H1 (cell line): ENCODE results near the gene HLA-DMB. TPM values are rescaled to one million over a fixed set of nuclear protein-coding genes. Genes with fewer than 3 reads are reported as not detected.

Experiments used
- CTCF ChIA-PET: fragments of 300-600 bp; sonication (Branson Sonifier 250); formaldehyde crosslinking; loops from one replicate; lab custom pipeline; 2021; ENCODE audit not compliant: partially characterized antibody; lab: Charles Lee
- POLR2A ChIA-PET: fragments of 300-600 bp; sonication (Branson Sonifier 250); formaldehyde crosslinking; loops from one replicate; lab custom pipeline; 2021; ENCODE audit warnings: inconsistent platforms; ENCODE audit not compliant: partially characterized antibody; lab: Charles Lee
- DNase-seq, 2 experiments: peaks; one replicate each; pipeline versions ENCODE4 v3.0.0 to v3.0.0-alpha.2; 2010 to 2022; ENCODE audit warnings: low spot score in 2 of 2, low read depth in 1 of 2, mixed read lengths in 1 of 2
- FAIRE-seq: peaks from 2 replicates; lab custom pipeline; 2011; peaks lifted over from hg19 to GRCh38; lab: Jason Lieb, UNC
- H2AFZ ChIP-seq: 2 replicates; pipeline ENCODE4 v1.8.1; 2012; ENCODE audit warnings: low read length, inconsistent platforms
- H2AK5ac ChIP-seq: 2 replicates; pipeline ENCODE4 v1.6.1; 2013; ENCODE audit warnings: low read depth, low read length
- H2BK120ac ChIP-seq: replicated peaks from 2 replicates; pipeline ENCODE3; 2013; ENCODE audit warnings: low read depth, low read length, inconsistent platforms
- H2BK12ac ChIP-seq: 2 replicates; pipeline ENCODE4 v1.6.1; 2013; ENCODE audit warnings: low read depth, low read length
- H2BK15ac ChIP-seq: 2 replicates; pipeline ENCODE4 v1.6.1; 2013; ENCODE audit warnings: low read length
- H2BK20ac ChIP-seq: 2 replicates; pipeline ENCODE4 v1.6.1; 2013; ENCODE audit warnings: low read length
- H2BK5ac ChIP-seq: 2 replicates; pipeline ENCODE4 v1.6.1; 2013; ENCODE audit warnings: low read depth, low read length
- H3K14ac ChIP-seq: 2 replicates; pipeline ENCODE4 v1.6.1; 2013; ENCODE audit warnings: inconsistent platforms; ENCODE audit not compliant: insufficient read length
- H3K18ac ChIP-seq: 2 replicates; pipeline ENCODE4 v1.6.1; 2013; ENCODE audit warnings: low read length; ENCODE audit errors: extremely low read depth
- H3K23ac ChIP-seq: 2 replicates; pipeline ENCODE4 v1.6.1; 2013; ENCODE audit warnings: inconsistent platforms; ENCODE audit not compliant: insufficient read length
- H3K23me2 ChIP-seq: 2 replicates; pipeline ENCODE4 v1.6.1; 2013; ENCODE audit warnings: low read depth, low read length
- H3K27ac ChIP-seq: 2 replicates; pipeline ENCODE4 v1.6.1; 2011; ENCODE audit warnings: low read depth, low read length, inconsistent platforms
- H3K27me3 ChIP-seq, 4 experiments: replicated peaks in 1 of 4; 1 replicate in 1 of 4; 2 replicates in 3 of 4; pipeline versions ENCODE4 v1.6.1 to v1.8.1; 2011 to 2013; ENCODE audit warnings: low read length in 3 of 4, mild to moderate bottlenecking in 3 of 4, inconsistent platforms in 2 of 4, mixed read lengths in 2 of 4, moderate library complexity in 1 of 4; ENCODE audit not compliant: control insufficient read depth in 3 of 4, insufficient read depth in 3 of 4; ENCODE audit errors: extremely low read depth in 1 of 4
- H3K36me3 ChIP-seq, 4 experiments: 2 replicates each; pipeline versions ENCODE4 v1.6.1 to v1.8.1; 2011 to 2013; ENCODE audit warnings: mild to moderate bottlenecking in 4 of 4, low read length in 3 of 4, moderate library complexity in 2 of 4, control low read depth in 1 of 4, inconsistent platforms in 1 of 4; ENCODE audit not compliant: insufficient read depth in 4 of 4, control insufficient read depth in 2 of 4
- H3K4ac ChIP-seq: replicated peaks from 2 replicates; pipeline ENCODE3; 2013; ENCODE audit warnings: low read length, low read depth, mixed read lengths, inconsistent platforms; ENCODE audit not compliant: insufficient read length
- H3K4me1 ChIP-seq, 4 experiments: replicated peaks in 1 of 4; 1 replicate in 1 of 4; 2 replicates in 3 of 4; pipeline versions ENCODE4 v1.6.1 to v1.8.1; 2011 to 2013; ENCODE audit warnings: low read length in 3 of 4, inconsistent platforms in 2 of 4, mixed read lengths in 1 of 4; ENCODE audit not compliant: insufficient read depth in 4 of 4, control insufficient read depth in 3 of 4
- H3K4me2 ChIP-seq, 2 experiments: 2 replicates each; pipeline versions ENCODE4 v1.6.1 to v1.8.1; 2011 to 2013; ENCODE audit warnings: low read depth in 2 of 2, low read length in 2 of 2, control low read depth in 1 of 2, inconsistent platforms in 1 of 2, mild to moderate bottlenecking in 1 of 2; ENCODE audit not compliant: insufficient read depth in 1 of 2
- H3K4me3 ChIP-seq, 4 experiments: fragments of 200-600, 300-600 bp in 1 of 4; sonication (generic), shearing (Covaris generic), sonication (Bioruptor Twin) in 1 of 4; 2 replicates each; pipeline versions ENCODE4 v1.5.1 to v1.8.1; 2011 to 2016; ENCODE audit warnings: low read length in 4 of 4, low read depth in 3 of 4, control low read depth in 2 of 4, inconsistent platforms in 2 of 4, mild to moderate bottlenecking in 2 of 4, mixed read lengths in 1 of 4, moderate library complexity in 1 of 4; ENCODE audit not compliant: insufficient read depth in 2 of 4; ENCODE audit errors: extremely low read depth in 1 of 4
- H3K56ac ChIP-seq: replicated peaks from 2 replicates; pipeline ENCODE3; 2013; ENCODE audit warnings: low read depth, mild to moderate bottlenecking, mixed read lengths, low read length, inconsistent platforms; ENCODE audit not compliant: insufficient read length
- H3K79me1 ChIP-seq: 2 replicates; pipeline ENCODE4 v1.6.1; 2013; ENCODE audit warnings: low read depth, low read length, control low read depth
- H3K79me2 ChIP-seq, 2 experiments: 2 replicates each; pipeline versions ENCODE4 v1.6.1 to v1.8.1; 2012 to 2013; ENCODE audit warnings: low read length in 2 of 2, mild to moderate bottlenecking in 2 of 2, inconsistent platforms in 1 of 2; ENCODE audit not compliant: insufficient read depth in 2 of 2, control insufficient read depth in 1 of 2
- H3K9ac ChIP-seq, 4 experiments: replicated peaks in 1 of 4; 1 replicate in 1 of 4; 2 replicates in 3 of 4; pipeline versions ENCODE4 v1.6.1 to v1.8.1; 2011 to 2013; ENCODE audit warnings: low read depth in 3 of 4, low read length in 3 of 4, control low read depth in 2 of 4, mild to moderate bottlenecking in 2 of 4, moderate library complexity in 2 of 4, inconsistent platforms in 1 of 4; ENCODE audit errors: extremely low read depth in 1 of 4
- H3K9me3 ChIP-seq, 2 experiments: 2 replicates each; pipeline versions ENCODE4 v1.6.1 to v1.8.1; 2012 to 2013; ENCODE audit warnings: mild to moderate bottlenecking in 2 of 2, moderate library complexity in 2 of 2, control low read depth in 1 of 2, inconsistent platforms in 1 of 2, low read depth in 1 of 2, low read length in 1 of 2, mixed read lengths in 1 of 2; ENCODE audit not compliant: insufficient read depth in 2 of 2
- H4K20me1 ChIP-seq, 2 experiments: replicated peaks in 1 of 2; 2 replicates each; pipeline versions ENCODE3 to v1.8.1; 2011 to 2013; ENCODE audit warnings: inconsistent platforms in 2 of 2, low read length in 2 of 2, mild to moderate bottlenecking in 1 of 2; ENCODE audit not compliant: insufficient read depth in 2 of 2, control insufficient read depth in 1 of 2
- H4K5ac ChIP-seq: 2 replicates; pipeline ENCODE4 v1.6.1; 2013; ENCODE audit warnings: low read length, low read depth, mixed read lengths, inconsistent platforms; ENCODE audit not compliant: insufficient read length
- H4K8ac ChIP-seq: 2 replicates; pipeline ENCODE4 v1.8.0; 2013; ENCODE audit warnings: mild to moderate bottlenecking, moderate library complexity, low read length, inconsistent platforms; ENCODE audit not compliant: insufficient read depth; ENCODE audit errors: extremely low read depth
- H4K91ac ChIP-seq: replicated peaks from 2 replicates; pipeline ENCODE3; 2013; ENCODE audit warnings: low read length, mixed read lengths, inconsistent platforms; ENCODE audit not compliant: insufficient read length
- WGBS, 2 experiments: shearing (Covaris generic) in 1 of 2; methylation state at CpG; one replicate each; pipeline versions ENCODE4 v1.1.6 to v1.1.7; 2013 to 2015; ENCODE audit warnings: low lambda C conversion rate in 2 of 2, mixed read lengths in 2 of 2, inconsistent platforms in 1 of 2, low coverage in 1 of 2, missing lambda C conversion rate in 1 of 2; ENCODE audit not compliant: insufficient replicate concordance in 2 of 2, insufficient coverage in 1 of 2, insufficient read length in 1 of 2; ENCODE audit errors: extremely low coverage in 1 of 2, missing lambda C conversion rate in 1 of 2; 5-methylcytosine and 5-hydroxymethylcytosine counted together
- polyA plus RNA-seq, 7 experiments: library from polyadenylated mRNA; depleted of rRNA in 3 of 7; stranded (reverse) in 5 of 7; unstranded in 2 of 7; fragments of >200 nt in 5 of 7; fragments of 200-250 nt in 2 of 7; gene quantifications; 1 replicate in 5 of 7; 2 replicates in 1 of 7; 4 replicates in 1 of 7; pipeline versions ENCODE4 v1.2.1 to v1.2.3, GENCODE V29; 2011 to 2013; ENCODE audit warnings: missing spikeins in 2 of 7, mixed read lengths in 2 of 7
- total RNA-seq: library from RNA; stranded (reverse); fragmentation: NEBNext Ultra II Directional; extraction: Animal tissue kit (Norgen Biotek cat#: 25700); gene quantifications from 2 replicates; pipeline ENCODE4 v1.2.1, GENCODE V29; 2021

Gene HLA-DMB
- total and polyA plus RNA-seq, 2 of the 8 experiments (the other 6 are each of a cell fraction or from before 2014, with no cell fraction given), result 2.7 to 4.7 TPM

- Histone ChIP-seq H2BK120ac (no peak overlapping the region), H2BK15ac (no peak overlapping the region), H3K4me1 (peaks cover 0 to 6% (median 2%) of the 10 kb centered on the region in 4 experiments; a peak in 4 of 7 replicates), H3K79me2 (peaks cover 0 to 3% of the 10 kb centered on the region in 2 experiments; a peak in 1 of 4 replicates), H3K79me1 (no peaks in the 10 kb centered on the region), H3K4me2 (no peak overlapping the region), H3K18ac (no peak overlapping the region), H2AFZ (no peak overlapping the region), H2BK12ac (no peak overlapping the region), H4K5ac (no peak overlapping the region), H3K4me3 (no peak overlapping the region), H4K91ac (no peak overlapping the region), H3K14ac (no peak overlapping the region), H2BK5ac (no peak overlapping the region), H3K23ac (no peak overlapping the region), H3K27ac (no peak overlapping the region), H3K27me3 (no peaks in the 10 kb centered on the region), H3K36me3 (peaks cover 10 to 24% (median 17%) of the 10 kb centered on the region in 4 experiments), H3K56ac (no peak overlapping the region), H3K23me2 (no peaks in the 10 kb centered on the region), H2BK20ac (no peak overlapping the region), H3K9me3 (no peaks in the 10 kb centered on the region), H4K8ac (no peak overlapping the region), H3K9ac (no peak overlapping the region), H2AK5ac (no peak overlapping the region), H4K20me1 (peaks cover 5 to 13% of the 10 kb centered on the region in 2 experiments), H3K4ac (no peak overlapping the region)
- WGBS, 2 experiments, result 18% methylated on average over 9 of the region's 9 CpGs; no CpG with 5 or more reads in 1 of the 2 experiments
- CTCF ChIA-PET, result interaction anchor here (0.5 to 6.6 kb wide), 52 partner anchors 9 to 1863 kb away, joined by 3 to 110 read pairs (median 4); partner anchors contain the start of genes BRD2, HLA-DMA and HLA-DPA1
- DNase-seq (peak; percentile 60 to 92), FAIRE-seq (peak; percentile 92)
- POLR2A ChIA-PET, result interaction anchor here (0.8 to 28.8 kb wide), 12 partner anchors 15 to 1207 kb away, joined by 3 to 1158 read pairs (median 4); partner anchors contain the start of genes B3GALT4, BRD2, HLA-DMA and VWA7
Measured at GRCh38 chr6:32984622-32985389, 44.0 kb upstream of the HLA-DMB start.
